ENCODE data around the gene GNG14.

GRCh38 chr19:12701596-12702282, 13.9 kb downstream of the GNG14 start:
- TF ChIP-seq, protein P1, sequence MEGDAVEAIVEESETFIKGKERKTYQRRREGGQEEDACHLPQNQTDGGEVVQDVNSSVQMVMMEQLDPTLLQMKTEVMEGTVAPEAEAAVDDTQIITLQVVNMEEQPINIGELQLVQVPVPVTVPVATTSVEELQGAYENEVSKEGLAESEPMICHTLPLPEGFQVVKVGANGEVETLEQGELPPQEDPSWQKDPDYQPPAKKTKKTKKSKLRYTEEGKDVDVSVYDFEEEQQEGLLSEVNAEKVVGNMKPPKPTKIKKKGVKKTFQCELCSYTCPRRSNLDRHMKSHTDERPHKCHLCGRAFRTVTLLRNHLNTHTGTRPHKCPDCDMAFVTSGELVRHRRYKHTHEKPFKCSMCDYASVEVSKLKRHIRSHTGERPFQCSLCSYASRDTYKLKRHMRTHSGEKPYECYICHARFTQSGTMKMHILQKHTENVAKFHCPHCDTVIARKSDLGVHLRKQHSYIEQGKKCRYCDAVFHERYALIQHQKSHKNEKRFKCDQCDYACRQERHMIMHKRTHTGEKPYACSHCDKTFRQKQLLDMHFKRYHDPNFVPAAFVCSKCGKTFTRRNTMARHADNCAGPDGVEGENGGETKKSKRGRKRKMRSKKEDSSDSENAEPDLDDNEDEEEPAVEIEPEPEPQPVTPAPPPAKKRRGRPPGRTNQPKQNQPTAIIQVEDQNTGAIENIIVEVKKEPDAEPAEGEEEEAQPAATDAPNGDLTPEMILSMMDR (conservative IDR thresholded peaks at IDR 0.05; ENCODE audit: low read length), result no peak
- TF ChIP-seq EZH2phosphoT487 (IDR thresholded peaks at IDR 0.05; ENCODE audit: borderline replicate concordance), result no peak
